ENCODE measurements around the gene OVAAL. TPM values are rescaled to one million over a fixed set of nuclear protein-coding genes. Genes with fewer than 3 reads are reported as not detected.

The OVAAL gene
- total and polyA plus RNA-seq, 2 of the 8 experiments (the other 6 are each of a cell fraction or from before 2014, with no cell fraction given) = not detected

DNA sequence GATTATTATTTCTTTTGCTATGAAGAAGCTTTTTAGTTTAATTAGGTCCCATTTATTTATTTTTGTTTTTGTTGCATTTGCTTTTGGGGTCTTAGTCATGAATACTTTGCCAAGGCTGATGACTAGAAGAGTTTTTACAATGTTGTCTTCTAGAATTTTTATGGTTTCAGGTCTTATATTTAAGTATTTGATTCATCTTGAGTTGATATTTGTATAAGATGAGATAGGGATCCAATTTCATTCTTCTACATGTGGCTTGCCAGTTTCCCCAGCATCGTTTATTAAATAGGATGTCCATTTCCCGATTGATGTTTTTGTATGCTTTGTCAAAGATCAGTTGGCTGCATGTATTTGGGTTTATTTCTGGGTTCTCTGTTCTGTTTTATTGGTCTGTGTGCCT is 47.9 kb upstream of the OVAAL start:
- Histone ChIP-seq H3K4me1 (replicated peaks in 1 of 4; ENCODE audit: control insufficient read depth in 3 of 4, insufficient read depth in 4 of 4, low read length in 3 of 4) (peaks cover 0 to 3% (median 0%) of the 10 kb centered on the region in 4 experiments; a peak in 1 of 7 replicates), H3K4me3 (ENCODE audit: extremely low read depth in 1 of 4, insufficient read depth in 2 of 4, low read depth in 3 of 4, low read length in 4 of 4) (no peak overlapping the region), H2BK20ac (ENCODE audit: low read length) (no peak overlapping the region), H2BK5ac (ENCODE audit: low read depth, low read length) (no peak overlapping the region), H2BK15ac (ENCODE audit: low read length) (no peak overlapping the region), H2BK120ac (replicated peaks; ENCODE audit: low read depth, low read length) (no peak overlapping the region), H3K79me1 (ENCODE audit: low read depth, low read length) (no peaks in the 10 kb centered on the region), H2AK5ac (ENCODE audit: low read depth, low read length) (no peak overlapping the region), H3K23me2 (ENCODE audit: low read depth, low read length) (no peaks in the 10 kb centered on the region), H4K5ac (ENCODE audit: insufficient read length, low read depth, low read length) (no peak overlapping the region), H3K27ac (ENCODE audit: low read depth, low read length) (no peak overlapping the region), H3K9me3 (ENCODE audit: insufficient read depth in 2 of 2, low read depth in 1 of 2, low read length in 1 of 2) (peaks cover 13 to 18% of the 10 kb centered on the region in 2 experiments), H4K8ac (ENCODE audit: extremely low read depth, insufficient read depth, low read length) (no peak overlapping the region), H3K9ac (replicated peaks in 1 of 4; ENCODE audit: extremely low read depth in 1 of 4, low read depth in 3 of 4, low read length in 3 of 4) (no peak overlapping the region), H3K27me3 (replicated peaks in 1 of 4; ENCODE audit: control insufficient read depth in 3 of 4, extremely low read depth in 1 of 4, insufficient read depth in 3 of 4, low read length in 3 of 4) (no peaks in the 10 kb centered on the region), H3K56ac (replicated peaks; ENCODE audit: insufficient read length, low read depth, low read length) (no peak overlapping the region), H2AFZ (ENCODE audit: low read length) (no peak overlapping the region), H2BK12ac (ENCODE audit: low read depth, low read length) (no peak overlapping the region), H3K36me3 (ENCODE audit: control insufficient read depth in 2 of 4, insufficient read depth in 4 of 4, low read length in 3 of 4) (peaks cover 0 to 3% (median 0%) of the 10 kb centered on the region in 4 experiments; a peak in 1 of 8 replicates), H3K79me2 (ENCODE audit: control insufficient read depth in 1 of 2, insufficient read depth in 2 of 2, low read length in 2 of 2) (no peaks in the 10 kb centered on the region), H3K4ac (replicated peaks; ENCODE audit: insufficient read length, low read depth, low read length) (no peak overlapping the region), H3K4me2 (ENCODE audit: insufficient read depth in 1 of 2, low read depth in 2 of 2, low read length in 2 of 2) (no peak overlapping the region), H4K20me1 (replicated peaks in 1 of 2; ENCODE audit: control insufficient read depth in 1 of 2, insufficient read depth in 2 of 2, low read length in 2 of 2) (no peaks in the 10 kb centered on the region), H3K18ac (ENCODE audit: extremely low read depth, low read length) (no peak overlapping the region), H3K14ac (ENCODE audit: insufficient read length) (no peak overlapping the region), H4K91ac (replicated peaks; ENCODE audit: insufficient read length, low read length) (no peak overlapping the region), H3K23ac (ENCODE audit: insufficient read length) (no peak overlapping the region)
- ChIA-PET CTCF (ENCODE audit: partially characterized antibody) (interaction anchor here (0.6 to 0.7 kb wide), 2 partner anchors 12 to 125 kb away, joined by 3 to 4 read pairs; no protein-coding TSS in a partner anchor), POLR2A (ENCODE audit: partially characterized antibody) (no interaction called here)
- WGBS, 2 experiments (ENCODE audit: extremely low coverage in 1 of 2, insufficient coverage in 1 of 2, insufficient read length in 1 of 2, insufficient replicate concordance in 2 of 2, low coverage in 1 of 2, low lambda C conversion rate in 2 of 2, missing lambda C conversion rate in 1 of 2) = 90% methylated on average over 2 of the region's 2 CpGs; no CpG with 5 or more reads in 1 of the 2 experiments
- DNase-seq (ENCODE audit: low read depth in 1 of 2, low spot score in 2 of 2) (no peak), FAIRE-seq (no peak)
- TF ChIP-seq JUN (IDR thresholded peaks at IDR 0.05; ENCODE audit: low read depth, low read length) = no peak
- no peak for TF ChIP-seq EGR1 (IDR thresholded peaks at IDR 0.05; ENCODE audit: borderline replicate concordance, low read depth, low read length)
- TF ChIP-seq SP4 (IDR thresholded peaks at IDR 0.05; ENCODE audit: low read length) = no peak
- TF ChIP-seq, protein P1, sequence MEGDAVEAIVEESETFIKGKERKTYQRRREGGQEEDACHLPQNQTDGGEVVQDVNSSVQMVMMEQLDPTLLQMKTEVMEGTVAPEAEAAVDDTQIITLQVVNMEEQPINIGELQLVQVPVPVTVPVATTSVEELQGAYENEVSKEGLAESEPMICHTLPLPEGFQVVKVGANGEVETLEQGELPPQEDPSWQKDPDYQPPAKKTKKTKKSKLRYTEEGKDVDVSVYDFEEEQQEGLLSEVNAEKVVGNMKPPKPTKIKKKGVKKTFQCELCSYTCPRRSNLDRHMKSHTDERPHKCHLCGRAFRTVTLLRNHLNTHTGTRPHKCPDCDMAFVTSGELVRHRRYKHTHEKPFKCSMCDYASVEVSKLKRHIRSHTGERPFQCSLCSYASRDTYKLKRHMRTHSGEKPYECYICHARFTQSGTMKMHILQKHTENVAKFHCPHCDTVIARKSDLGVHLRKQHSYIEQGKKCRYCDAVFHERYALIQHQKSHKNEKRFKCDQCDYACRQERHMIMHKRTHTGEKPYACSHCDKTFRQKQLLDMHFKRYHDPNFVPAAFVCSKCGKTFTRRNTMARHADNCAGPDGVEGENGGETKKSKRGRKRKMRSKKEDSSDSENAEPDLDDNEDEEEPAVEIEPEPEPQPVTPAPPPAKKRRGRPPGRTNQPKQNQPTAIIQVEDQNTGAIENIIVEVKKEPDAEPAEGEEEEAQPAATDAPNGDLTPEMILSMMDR (IDR thresholded peaks at IDR 0.05; ENCODE audit: control extremely low read depth in 1 of 3, insufficient read depth in 1 of 3, low read depth in 1 of 3, low read length in 3 of 3) = no peak
- no peak for TF ChIP-seq NRF1 (IDR thresholded peaks at IDR 0.05; ENCODE audit: low read depth, low read length)
- TF ChIP-seq MAFK (IDR thresholded peaks at IDR 0.05; ENCODE audit: low read depth, low read length) = no peak
- TF ChIP-seq BCL11A (IDR thresholded peaks at IDR 0.05; ENCODE audit: low read depth in 2 of 2, low read length in 2 of 2) = no peak
- TF ChIP-seq, protein P2, sequence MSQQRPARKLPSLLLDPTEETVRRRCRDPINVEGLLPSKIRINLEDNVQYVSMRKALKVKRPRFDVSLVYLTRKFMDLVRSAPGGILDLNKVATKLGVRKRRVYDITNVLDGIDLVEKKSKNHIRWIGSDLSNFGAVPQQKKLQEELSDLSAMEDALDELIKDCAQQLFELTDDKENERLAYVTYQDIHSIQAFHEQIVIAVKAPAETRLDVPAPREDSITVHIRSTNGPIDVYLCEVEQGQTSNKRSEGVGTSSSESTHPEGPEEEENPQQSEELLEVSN (IDR thresholded peaks at IDR 0.05) = no peak
- TF ChIP-seq RNF2 (IDR thresholded peaks at IDR 0.05; ENCODE audit: borderline replicate concordance, low read depth, low read length, missing control alignments, poor library complexity, severe bottlenecking) = no peak
- no peak for TF ChIP-seq TBP (IDR thresholded peaks at IDR 0.05; ENCODE audit: low read depth, low read length)
- no peak for TF ChIP-seq BRCA1 (IDR thresholded peaks at IDR 0.05; ENCODE audit: low read depth, low read length)
